OCI-M1 (cell line): ENCODE data around the gene RRAGA.
"Not testable (repeated sequence)": the region's sequence is repeated elsewhere in the genome, so short reads cannot be mapped to it uniquely, and the experiment has no call there.

Source experiments
- DNase-seq: peaks from one replicate; lab custom pipeline; 2025; lab: John Stamatoyannopoulos, UW

Gene RRAGA

GRCh38 chr9:19048966-19049916, at the start of gene RRAGA:
RRAGA (plus strand) TSS chr9:19049427; CDS start chr9:19049660, 233 bp downstream.
- peak; percentile 96 for DNase-seq

DNA sequence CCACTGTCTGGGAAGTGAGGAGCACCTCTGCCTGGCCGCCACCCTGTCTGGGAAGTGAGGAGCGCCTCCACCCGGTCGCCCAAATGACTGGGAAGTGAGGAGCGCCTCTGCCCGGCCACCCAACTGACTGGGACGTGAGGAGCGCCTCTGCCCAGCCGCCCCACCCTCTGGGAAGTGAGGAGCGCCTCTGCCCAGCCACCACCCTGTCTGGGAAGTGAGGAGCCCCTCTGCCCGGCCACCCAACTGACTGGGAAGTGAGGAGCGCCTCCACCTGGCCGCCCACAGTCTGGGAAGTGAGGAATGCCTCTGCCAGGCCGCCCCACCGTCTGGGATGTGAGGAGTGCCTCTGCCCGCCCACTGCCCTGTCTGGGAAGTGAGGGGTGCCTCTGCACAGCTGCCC, 49.1 kb upstream of the RRAGA start:
- no peak for DNase-seq

DNA sequence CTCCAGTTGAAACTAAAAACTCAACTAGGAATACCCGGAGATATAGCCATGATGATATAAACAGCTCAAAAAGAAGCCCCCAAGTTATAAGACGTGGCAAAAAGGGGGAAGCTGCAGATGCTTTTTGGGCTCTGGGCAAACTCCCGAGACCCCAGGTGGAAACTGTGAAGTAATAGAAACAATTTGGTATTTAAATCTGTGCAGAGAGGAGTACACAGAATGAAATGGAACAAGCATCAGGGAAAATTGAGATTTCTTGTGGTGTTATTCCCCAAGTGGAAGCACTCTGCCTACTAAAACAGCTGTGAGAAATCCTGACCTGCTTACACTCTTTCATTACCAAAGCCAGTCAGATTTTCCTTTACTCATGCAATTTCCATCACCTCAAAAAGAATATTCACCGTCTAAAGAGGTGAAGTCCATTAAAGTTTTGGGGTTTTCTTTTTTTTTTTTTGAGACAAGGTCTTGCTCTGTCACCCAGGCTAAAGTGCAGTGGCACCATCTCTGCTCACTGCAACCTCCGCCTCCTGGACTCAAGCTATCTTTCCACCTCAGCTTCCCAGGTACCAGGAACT, 39.7 kb upstream of the RRAGA start:
- no peak for DNase-seq

DNA sequence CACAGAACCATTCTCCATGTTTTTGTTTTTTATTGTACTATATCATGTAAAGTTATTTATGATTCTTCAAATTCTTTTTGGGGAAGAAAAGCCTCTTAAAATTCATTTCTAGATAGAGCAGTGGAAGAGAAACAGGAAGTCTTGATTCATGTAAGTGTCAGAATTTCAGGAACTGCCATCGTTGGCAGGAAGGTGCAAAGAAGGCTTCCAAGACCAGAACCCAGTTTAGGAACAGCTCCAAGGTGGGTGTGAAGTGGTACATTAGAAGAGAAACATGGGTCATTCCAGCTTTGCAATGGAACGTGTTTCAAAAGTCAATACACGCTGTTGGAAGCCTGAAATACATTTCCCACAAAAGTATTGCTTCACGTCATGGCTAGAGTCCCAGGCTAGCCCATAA, 31.0 kb upstream of the RRAGA start:
- no peak for DNase-seq

DNA sequence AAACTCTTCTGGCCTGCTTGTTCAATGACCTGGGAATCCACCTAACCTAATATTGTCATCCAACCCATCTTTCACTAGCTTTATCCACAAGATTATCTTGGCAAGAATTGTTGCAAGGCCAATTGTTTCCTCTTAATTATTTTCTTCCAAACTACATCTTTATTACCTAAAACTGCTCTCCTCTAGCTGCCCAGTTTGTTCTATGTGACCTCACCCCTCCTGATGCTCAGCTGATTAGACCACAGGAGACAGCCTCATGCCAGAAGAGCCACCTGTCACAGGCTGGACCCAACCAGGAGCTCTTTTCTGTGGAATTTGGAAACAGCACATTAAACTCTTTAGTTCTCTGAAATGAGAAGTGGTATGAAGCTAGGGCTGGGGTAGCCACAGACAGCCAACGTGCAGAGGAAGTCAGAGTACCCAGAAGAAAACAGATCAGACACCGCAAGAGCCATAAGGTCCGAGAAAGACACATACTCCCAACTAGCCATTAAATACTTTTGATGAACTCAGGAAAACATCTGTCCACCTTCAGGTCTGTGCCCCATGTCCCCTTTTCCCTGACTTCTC, 28.3 kb upstream of the RRAGA start:
- no peak for DNase-seq

GRCh38 chr9:19021649-19022048, 27.6 kb upstream of the RRAGA start:
- not testable (repeated sequence) for DNase-seq

DNA sequence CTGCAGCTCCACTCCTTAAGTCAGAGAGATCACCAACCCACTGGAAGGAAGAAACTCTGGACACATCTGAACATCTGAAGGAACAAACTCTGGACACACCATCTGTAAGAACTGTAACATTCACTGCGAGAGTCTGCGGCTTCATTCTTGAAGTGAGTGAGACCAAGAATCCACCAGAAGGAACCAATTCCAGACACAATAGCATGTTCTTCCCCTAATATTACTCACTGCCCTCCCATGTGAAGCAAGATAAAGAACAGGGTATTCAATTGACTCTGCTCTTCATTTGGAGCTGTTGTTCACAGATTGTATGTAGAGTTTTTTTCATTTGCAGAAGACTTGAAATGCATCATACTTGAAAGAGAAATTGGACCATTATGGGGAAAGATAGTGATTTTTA, 27.0 kb upstream of the RRAGA start:
- no peak for DNase-seq

DNA sequence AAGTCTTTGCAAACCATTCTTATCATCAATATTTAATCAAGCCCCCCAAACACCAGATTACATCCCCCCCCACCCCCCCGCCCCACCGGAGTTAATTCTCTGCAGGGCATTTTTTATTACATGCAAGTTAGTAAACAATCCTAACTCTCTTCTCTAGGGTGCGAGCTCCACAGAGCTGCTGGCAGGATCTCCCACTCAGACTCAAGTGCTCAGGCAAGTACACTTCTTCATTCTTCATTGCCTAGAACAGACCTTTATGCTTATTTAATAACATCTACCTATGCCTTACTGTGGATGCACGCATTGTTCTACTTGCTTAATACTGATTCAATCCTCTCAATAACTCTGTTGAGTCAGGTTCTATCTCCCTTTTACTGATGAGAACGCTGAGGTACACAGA, 26.1 kb upstream of the RRAGA start:
- DNase-seq = no peak

- no peak for DNase-seq
These were observed 22.9 kb upstream of the RRAGA start for GRCh38 chr9:19026375-19026774.

- no peak for DNase-seq
These were observed 21.4 kb upstream of the RRAGA start for GRCh38 chr9:19027825-19028224.

DNA sequence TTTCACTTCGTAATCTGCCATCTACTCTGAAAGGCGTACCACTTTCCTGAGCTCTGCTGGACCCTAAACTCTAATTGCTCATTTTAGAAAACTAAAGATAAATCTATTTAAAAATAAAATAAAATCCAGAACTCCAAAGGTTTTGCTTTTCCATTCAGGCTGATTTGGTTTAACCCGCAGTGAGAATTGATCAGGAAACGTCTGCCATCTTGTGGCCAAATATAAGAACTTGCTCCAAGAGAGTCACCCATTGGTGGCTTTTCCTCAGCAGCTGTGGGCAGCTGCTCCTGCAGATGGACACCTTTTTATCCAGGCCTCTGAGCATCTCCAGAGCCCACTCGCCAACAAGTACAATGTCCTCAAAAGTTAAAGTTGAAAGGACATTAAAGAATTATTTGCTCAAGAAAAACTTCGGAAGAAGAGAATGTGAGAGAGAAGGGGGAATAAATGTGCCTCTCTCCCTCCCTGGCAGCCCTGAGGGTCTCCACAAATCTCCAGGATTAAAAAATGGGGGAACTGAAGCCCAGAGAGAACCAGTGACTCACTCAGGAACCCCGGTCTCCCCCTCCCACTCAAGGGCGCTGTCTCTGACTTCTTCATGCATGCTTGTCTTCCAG, 20.3 kb upstream of the RRAGA start:
- peak; percentile 61 for DNase-seq

DNA sequence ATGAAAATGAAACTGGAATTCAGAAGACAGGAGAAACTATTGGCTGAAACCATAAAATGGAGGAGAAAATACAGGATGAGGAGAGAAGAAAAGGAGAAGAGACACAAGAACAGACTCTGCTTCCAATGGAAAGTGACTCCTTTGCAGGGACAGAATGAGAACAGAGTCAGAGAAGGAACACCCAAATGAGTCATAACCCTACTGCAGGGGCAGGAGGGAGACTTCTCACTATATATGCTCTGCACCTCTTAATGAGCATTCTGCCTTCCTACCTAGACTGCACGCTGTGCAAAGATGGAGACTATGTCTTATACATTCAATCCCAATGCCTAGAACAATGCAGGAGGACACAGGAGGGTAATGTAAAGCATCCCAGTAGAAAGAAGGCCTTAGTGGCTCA, 18.3 kb upstream of the RRAGA start:
- no peak for DNase-seq

GRCh38 chr9:19032406-19032805, 16.8 kb upstream of the RRAGA start:
- DNase-seq = no peak

DNA sequence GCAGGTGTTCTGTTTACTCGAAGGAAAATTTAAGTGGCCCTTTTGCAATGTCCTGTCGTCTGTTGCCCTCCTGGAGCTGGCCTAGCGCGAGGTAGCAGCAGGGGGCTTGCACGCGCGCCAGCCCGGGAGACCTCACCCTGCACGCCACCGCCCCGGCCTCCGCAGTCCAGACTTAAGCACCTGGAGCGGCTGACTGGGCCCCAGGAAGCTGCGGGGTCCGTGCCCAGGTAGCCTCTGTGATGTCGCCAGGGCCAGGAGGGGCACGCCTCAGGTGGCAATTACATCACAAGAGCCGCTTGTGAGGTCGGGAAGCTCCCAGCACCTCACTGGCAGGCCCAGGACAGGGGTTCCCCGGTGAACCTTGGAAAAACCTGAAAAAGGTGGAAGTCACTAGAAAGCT, 16.2 kb upstream of the RRAGA start, which contains the start of gene SAXO1:
Gene SAXO1, minus strand, starts transcription at position 195 of the 400 bp plus-strand sequence. CDS start 301 bp downstream, outside the sequence.
- DNase-seq = no peak

DNA sequence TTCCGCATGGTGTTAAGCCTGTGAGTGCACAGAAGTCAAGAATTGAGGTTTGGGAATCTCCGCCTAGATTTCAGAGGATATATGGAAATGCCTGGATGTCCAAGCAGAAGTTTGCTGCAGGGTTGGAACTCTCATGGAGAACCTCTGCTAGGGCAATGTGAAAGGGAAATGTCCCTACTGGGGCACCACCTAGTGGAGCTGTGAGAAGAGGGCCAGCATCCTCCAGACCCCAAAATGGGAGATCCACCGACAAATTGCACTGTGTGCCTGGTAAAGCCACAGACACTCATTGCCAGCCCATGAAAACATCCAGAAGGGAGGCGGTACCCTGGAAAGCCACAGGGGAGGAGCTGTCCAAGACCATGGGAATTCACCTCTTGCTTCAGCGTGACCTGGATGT, 12.6 kb upstream of the RRAGA start:
- DNase-seq = no peak

DNA sequence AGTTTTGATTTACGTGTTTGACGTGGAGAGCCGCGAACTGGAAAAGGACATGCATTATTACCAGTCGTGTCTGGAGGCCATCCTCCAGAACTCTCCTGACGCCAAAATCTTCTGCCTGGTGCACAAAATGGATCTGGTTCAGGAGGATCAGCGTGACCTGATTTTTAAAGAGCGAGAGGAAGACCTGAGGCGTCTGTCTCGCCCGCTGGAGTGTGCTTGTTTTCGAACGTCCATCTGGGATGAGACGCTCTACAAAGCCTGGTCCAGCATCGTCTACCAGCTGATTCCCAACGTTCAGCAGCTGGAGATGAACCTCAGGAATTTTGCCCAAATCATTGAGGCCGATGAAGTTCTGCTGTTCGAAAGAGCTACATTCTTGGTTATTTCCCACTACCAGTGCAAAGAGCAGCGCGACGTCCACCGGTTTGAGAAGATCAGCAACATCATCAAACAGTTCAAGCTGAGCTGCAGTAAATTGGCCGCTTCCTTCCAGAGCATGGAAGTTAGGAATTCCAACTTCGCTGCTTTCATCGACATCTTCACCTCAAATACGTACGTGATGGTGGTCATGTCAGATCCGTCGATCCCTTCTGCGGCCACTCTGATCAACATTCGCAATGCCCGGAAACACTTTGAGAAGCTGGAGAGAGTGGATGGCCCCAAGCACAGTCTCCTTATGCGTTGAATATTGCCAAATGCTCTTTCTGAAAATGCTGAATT, 850 bp downstream of the RRAGA start:
- DNase-seq = peak; percentile 33

GRCh38 chr9:19050637-19051591, 1.7 kb downstream of the RRAGA start:
- no peak for DNase-seq

DNA sequence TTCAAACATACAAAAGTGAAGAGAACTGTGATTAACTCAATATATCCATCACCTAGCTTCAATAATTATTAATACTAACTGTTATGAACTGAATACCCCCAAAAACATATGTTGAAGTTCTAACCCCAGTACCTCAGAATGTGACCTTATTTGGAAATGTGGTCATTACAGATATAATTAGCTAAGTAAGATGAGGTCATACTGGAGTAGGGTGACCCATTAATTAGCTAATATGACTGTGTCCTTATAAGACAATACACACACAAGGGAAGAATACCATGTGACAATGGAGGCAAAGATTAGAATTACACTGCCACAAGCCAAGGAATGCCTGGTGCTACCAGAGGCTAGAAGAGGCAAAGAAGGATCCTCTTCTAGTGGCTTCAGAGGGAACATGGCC, 7.8 kb downstream of the RRAGA start:
- DNase-seq = no peak

GRCh38 chr9:19074229-19074628, 25.0 kb downstream of the RRAGA start:
- no peak for DNase-seq

DNA sequence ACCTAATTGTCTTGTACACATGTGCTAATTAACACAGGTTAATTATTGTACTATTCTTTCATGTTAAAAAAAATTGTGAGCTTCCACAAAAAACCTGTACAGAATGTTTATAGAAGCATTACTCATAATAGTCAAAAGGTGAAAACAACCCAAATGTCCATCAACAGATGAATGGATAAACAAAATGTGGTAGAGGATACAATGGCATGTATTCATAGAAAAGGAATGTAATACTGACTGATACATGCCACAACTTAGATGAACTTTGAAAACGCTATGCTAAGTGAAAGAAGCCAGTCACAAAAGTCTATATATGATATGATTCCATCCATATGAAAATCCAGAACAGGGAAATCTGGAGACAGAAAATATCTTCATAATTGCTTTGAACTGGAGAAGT, 25.6 kb downstream of the RRAGA start:
- DNase-seq = no peak

- peak; percentile 24 for DNase-seq
These were observed 36.1 kb downstream of the RRAGA start for GRCh38 chr9:19085295-19085694.
